ENCODE results near the gene WFDC6. TPM values are rescaled to one million over a fixed set of nuclear protein-coding genes. Genes with fewer than 3 reads are reported as not detected.

Gene WFDC6
- total RNA-seq, 1 donor from 2014 or later, result not detected

DNA sequence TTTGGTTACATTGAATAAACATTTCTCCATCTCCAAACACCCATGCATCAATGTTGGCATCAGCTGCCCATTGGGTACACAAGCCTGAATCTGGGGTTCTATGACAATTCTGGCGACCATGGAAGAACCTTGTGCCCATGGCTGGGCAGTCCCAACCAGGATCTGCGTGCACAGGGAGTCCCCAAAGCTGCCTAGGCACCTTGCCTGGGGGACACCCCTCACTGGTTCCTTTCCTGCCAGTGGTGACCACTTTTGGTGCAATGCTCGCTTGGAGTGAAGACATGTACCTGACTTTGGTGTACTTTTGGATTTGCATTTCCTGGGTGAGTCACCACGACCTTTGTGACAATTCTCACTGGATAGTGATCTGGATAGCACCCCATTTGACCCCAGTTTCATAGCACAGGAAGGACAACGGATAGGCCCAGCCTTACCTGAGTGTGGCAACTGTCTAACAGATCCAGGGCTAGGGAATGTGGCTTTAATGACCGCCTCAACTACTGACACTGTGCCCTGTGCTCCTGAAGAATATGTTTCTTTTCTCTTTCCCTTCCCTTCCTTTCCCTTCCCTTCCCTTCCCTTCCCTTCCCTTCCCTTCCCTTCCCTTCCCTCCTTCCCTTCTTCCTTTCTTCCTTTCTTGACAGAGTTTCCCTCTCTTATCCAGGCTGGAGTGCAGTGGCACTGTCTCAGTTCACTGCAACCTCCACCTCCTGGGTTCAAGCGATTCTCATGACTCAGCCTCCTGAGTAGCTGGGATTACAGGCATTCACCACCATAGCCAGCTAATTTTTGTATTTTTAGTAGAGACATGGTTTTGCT, 31.0 kb downstream of the WFDC6 start:
- Mint-ChIP-seq H3K27me3 (ENCODE audit: insufficient read depth) (peaks cover 7% of the 10 kb centered on the region), H3K36me3 (ENCODE audit: low read depth) (no peaks in the 10 kb centered on the region), H3K4me1 (ENCODE audit: low read depth) (peaks cover 14% of the 10 kb centered on the region), H3K27ac (no peak overlapping the region), H3K4me3 (no peak overlapping the region), H3K9me3 (no peaks in the 10 kb centered on the region)
- DNase-seq (ENCODE audit: low spot score), result no peak
- intact Hi-C loops (cut with micrococcal nuclease), result no loop called here

DNA sequence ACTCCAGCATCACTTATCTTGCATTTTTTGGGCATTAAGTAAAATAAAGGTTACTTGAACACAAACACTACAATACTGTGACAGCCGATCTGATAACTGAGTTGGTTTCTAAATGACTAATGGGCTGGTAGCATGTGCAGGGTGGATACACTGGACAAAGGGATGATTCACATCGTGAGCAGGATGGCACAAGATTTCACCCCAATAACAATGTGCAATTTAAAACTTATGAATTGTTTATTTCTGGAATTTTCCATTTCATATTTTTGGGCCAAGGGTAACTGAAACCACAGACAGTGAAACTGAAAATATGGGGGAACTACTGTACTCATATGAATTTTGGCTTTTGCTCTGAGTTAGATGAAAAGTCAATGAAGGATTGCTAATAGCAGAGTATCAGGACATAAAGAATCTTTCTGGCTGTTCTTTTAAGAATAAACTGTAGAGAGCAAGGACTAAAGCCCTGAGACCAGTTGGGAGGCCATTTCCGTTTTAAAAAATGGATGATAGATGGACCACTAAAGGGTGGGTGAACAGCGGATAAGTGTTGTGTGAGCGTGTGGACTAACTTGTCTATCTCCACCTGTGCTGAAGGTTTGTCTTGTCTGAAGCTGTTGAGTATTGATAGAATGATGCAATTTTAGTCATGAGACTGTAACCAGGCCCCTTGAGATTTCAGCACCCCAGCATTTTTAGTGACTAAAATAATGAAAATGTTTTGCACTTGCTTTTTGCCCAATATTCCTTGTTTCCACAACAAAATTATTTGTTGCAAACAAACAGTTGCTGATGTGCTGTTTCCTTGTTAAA, 32.1 kb downstream of the WFDC6 start:
- H3K9me3 Mint-ChIP-seq, result no peaks in the 10 kb centered on the region
- no peak for DNase-seq (ENCODE audit: low spot score)
- H3K4me1 Mint-ChIP-seq (ENCODE audit: low read depth), result peaks cover 14% of the 10 kb centered on the region
- intact Hi-C loops (cut with micrococcal nuclease), result no loop called here
- H3K4me3 Mint-ChIP-seq, result no peak overlapping the region
- H3K27me3 Mint-ChIP-seq (ENCODE audit: insufficient read depth), result peaks cover 4% of the 10 kb centered on the region
- H3K36me3 Mint-ChIP-seq (ENCODE audit: low read depth), result no peaks in the 10 kb centered on the region
- no peak overlapping the region for H3K27ac Mint-ChIP-seq

DNA sequence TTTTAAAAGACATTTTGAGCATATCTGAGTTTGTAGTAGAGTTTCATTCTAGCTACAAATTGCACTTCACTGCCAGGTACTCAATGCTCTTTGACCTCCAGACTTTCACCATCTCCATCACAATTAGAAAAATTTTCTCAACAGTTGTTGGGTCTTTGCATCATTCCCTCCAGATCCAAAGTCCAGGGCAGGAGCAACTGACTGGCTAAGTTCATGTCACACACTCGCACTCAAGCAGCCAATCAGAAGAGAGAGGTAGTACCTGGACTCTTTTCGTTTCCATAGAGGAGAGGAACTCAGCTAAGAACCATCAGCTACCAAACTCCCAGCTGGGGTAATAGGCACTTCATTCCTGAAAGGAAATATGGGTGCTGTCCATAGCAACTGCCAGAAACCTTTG, 32.9 kb downstream of the WFDC6 start:
- H3K36me3 Mint-ChIP-seq (ENCODE audit: low read depth), result no peaks in the 10 kb centered on the region
- H3K4me1 Mint-ChIP-seq (ENCODE audit: low read depth), result peaks cover 14% of the 10 kb centered on the region
- H3K27me3 Mint-ChIP-seq (ENCODE audit: insufficient read depth), result peaks cover 8% of the 10 kb centered on the region
- no peak for DNase-seq (ENCODE audit: low spot score)
- no peak overlapping the region for H3K4me3 Mint-ChIP-seq
- intact Hi-C loops (cut with micrococcal nuclease), result no loop called here
- H3K9me3 Mint-ChIP-seq, result no peaks in the 10 kb centered on the region
- no peak overlapping the region for H3K27ac Mint-ChIP-seq

DNA sequence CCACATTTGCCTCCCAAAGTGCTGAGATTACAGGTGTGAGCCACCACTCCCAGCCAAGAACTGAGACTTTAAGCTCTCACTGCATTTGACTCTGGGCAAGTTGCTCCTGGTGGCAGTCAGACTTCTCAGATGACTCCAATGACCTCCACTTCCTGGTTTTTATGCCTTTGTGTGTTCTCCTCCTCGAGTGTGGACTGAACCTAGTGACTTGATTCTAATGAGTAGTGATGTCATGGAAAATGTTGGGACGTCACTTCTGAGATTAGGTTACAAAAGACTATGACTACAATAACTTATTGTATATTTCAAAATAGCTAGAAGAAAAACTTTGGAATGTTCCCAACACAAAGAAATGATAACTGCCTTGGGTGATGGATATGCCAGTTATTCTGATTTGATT, 35.9 kb downstream of the WFDC6 start:
- no peaks in the 10 kb centered on the region for H3K9me3 Mint-ChIP-seq

DNA sequence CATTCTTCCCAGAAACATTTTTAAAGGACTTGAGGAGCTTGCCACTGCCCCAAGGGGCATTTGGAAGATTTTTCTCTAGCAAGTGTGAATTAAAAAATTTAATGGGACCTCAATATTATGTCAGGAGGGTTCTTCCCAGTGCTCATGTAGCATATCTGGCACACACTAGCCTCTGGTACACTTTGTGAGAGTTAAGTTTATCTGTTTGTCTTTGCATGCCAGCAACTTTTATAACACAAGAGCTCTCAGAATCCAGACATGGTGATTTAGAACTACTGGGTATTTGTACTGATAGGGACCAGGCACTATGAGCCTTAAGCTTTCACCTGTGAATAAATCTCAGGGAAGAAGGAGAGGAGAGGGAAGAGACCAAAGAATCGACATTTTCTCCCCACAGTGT, 36.7 kb downstream of the WFDC6 start:
- DNase-seq (ENCODE audit: low spot score), result no peak
- Mint-ChIP-seq H3K4me3 (no peak overlapping the region), H3K36me3 (ENCODE audit: low read depth) (no peaks in the 10 kb centered on the region), H3K27ac (no peak overlapping the region), H3K27me3 (ENCODE audit: insufficient read depth) (peaks cover 13% of the 10 kb centered on the region), H3K9me3 (no peaks in the 10 kb centered on the region), H3K4me1 (ENCODE audit: low read depth) (peaks cover 8% of the 10 kb centered on the region)
- intact Hi-C loops (cut with micrococcal nuclease), result no loop called here

More for the DNA sequence above, 35.9 kb downstream of the WFDC6 start:
- no peak for DNase-seq (ENCODE audit: low spot score)
- no peaks in the 10 kb centered on the region for H3K36me3 Mint-ChIP-seq (ENCODE audit: low read depth)
- intact Hi-C loops (cut with micrococcal nuclease), result no loop called here
- H3K27ac Mint-ChIP-seq, result no peak overlapping the region
- H3K27me3 Mint-ChIP-seq (ENCODE audit: insufficient read depth), result peaks cover 13% of the 10 kb centered on the region
- no peak overlapping the region for H3K4me3 Mint-ChIP-seq
- H3K4me1 Mint-ChIP-seq (ENCODE audit: low read depth), result peaks cover 14% of the 10 kb centered on the region

DNA sequence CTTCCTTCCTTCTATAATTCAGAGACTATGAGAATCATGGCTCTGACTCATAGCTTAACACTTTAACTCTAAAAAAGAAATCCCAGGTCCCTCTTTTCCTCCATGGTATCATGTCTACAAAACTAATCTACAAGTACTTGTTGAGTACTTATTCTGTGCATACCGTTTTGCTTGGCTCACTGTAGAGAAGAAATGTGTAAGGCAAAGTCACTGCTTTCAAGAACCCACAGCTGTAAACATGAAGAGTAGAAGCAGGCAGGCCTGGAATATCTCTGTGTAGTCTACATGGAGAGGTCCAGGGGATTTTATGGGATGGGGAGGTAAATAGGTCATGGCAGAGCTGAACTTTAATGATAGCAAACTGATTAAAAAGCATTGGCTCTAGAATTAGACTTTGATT, 37.7 kb downstream of the WFDC6 start:
- Mint-ChIP-seq H3K27me3 (ENCODE audit: insufficient read depth) (peaks cover 13% of the 10 kb centered on the region), H3K4me1 (ENCODE audit: low read depth) (no peaks in the 10 kb centered on the region), H3K27ac (no peak overlapping the region), H3K4me3 (no peak overlapping the region), H3K9me3 (no peaks in the 10 kb centered on the region), H3K36me3 (ENCODE audit: low read depth) (no peaks in the 10 kb centered on the region)
- intact Hi-C loops (cut with micrococcal nuclease), result no loop called here
- DNase-seq (ENCODE audit: low spot score), result no peak

DNA sequence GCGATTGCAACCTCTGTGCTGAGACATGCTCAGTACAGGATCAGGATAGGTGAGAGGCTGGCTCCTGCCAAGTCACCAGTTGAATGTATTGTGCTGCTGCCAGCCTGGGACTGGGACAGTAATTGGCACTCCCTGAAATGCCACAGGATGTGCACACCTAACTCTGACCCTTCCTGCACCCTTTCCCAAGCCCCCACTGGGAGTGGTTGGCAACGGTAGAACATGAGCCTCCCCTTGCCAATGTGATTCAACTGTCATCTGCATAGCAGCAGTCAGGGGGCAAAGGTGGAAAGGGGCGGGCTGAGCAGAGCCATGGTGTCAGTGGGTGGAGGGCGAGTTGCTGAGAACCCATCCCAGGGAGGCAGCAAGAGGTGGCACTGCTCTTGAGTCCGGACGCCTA, 39.3 kb downstream of the WFDC6 start:
- no peak for DNase-seq (ENCODE audit: low spot score)
- Mint-ChIP-seq H3K27ac (no peak overlapping the region), H3K27me3 (ENCODE audit: insufficient read depth) (peaks cover 16% of the 10 kb centered on the region), H3K4me3 (no peak overlapping the region), H3K9me3 (no peaks in the 10 kb centered on the region), H3K36me3 (ENCODE audit: low read depth) (no peaks in the 10 kb centered on the region), H3K4me1 (ENCODE audit: low read depth) (no peaks in the 10 kb centered on the region)
- intact Hi-C loops (cut with micrococcal nuclease), result no loop called here

DNA sequence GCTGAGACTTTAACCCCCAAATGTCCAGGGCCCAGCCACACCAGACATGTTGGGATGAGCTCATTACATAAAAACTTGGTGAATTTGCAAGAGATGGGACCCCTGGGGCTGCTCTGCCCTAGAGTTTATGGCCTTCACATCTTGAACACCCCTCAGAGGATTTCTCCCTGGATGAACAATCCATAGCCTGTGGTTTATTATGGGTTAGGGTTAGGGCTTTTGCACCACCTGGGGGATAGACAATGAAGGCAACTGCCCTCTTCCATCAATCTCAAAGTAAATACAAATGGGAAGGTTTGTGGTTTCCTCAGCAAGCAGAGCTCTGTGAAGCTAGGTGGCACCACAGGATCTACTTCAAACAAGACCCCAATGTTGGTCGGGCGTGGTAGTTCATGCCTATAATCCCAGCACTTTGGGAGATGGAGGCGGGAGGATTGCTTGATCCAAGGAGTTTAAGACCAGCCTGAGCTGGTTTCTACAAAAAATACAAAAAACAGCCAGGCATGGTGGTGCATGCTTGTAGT, 41.2 kb downstream of the WFDC6 start:
- Mint-ChIP-seq H3K4me3 (no peak overlapping the region), H3K36me3 (ENCODE audit: low read depth) (no peaks in the 10 kb centered on the region), H3K27me3 (ENCODE audit: insufficient read depth) (peaks cover 13% of the 10 kb centered on the region), H3K27ac (no peak overlapping the region), H3K4me1 (ENCODE audit: low read depth) (no peaks in the 10 kb centered on the region), H3K9me3 (no peaks in the 10 kb centered on the region)
- intact Hi-C loops (cut with micrococcal nuclease), result no loop called here
- DNase-seq (ENCODE audit: low spot score), result no peak

DNA sequence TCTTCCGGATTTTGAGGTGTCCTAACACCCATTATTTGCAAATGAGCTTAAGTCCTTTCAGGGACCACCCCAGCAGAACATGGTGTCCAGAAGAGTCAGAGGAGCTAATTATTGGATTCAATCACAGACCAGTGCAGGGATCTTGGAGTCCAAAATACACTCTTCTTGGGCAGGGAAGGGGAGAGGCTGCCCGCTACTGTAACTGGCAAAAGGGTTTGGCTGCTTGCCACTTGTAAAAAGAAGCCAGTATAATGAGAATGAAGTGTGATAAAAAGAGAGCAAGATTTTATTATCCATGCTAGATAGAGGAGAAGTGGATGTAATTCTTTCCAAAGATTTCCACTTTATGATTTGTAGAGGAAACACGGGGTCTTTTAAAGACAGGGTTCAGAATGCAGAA, 43.1 kb downstream of the WFDC6 start:
- no peaks in the 10 kb centered on the region for H3K9me3 Mint-ChIP-seq
- H3K27ac Mint-ChIP-seq, result no peak overlapping the region
- no peak for DNase-seq (ENCODE audit: low spot score)
- intact Hi-C loops (cut with micrococcal nuclease), result no loop called here
- peaks cover 7% of the 10 kb centered on the region for H3K27me3 Mint-ChIP-seq (ENCODE audit: insufficient read depth)
- no peaks in the 10 kb centered on the region for H3K4me1 Mint-ChIP-seq (ENCODE audit: low read depth)
- no peaks in the 10 kb centered on the region for H3K36me3 Mint-ChIP-seq (ENCODE audit: low read depth)
- no peak overlapping the region for H3K4me3 Mint-ChIP-seq

DNA sequence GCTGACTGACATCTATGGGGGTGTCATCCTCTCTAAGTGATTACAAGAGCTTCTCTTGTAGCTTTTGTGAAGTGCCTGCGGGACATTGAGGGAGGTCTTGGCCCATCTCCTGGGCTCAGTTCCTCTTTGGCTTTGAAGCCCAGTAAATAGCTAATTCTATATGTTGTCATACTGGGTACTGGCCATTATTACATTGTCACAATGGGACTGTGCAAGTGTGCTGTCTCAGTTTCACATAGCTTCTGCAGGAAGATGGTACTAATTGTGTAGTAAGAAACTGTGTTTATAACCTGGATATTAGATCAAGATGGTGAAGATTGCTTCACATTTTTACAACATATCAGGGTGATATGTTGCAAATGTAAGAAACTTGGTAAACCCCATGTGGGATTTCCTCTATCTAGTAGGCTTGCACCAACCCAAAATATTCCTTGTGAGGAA, 43.8 kb downstream of the WFDC6 start:
- Mint-ChIP-seq H3K27ac (no peak overlapping the region), H3K4me3 (no peak overlapping the region), H3K4me1 (ENCODE audit: low read depth) (no peaks in the 10 kb centered on the region), H3K9me3 (no peaks in the 10 kb centered on the region), H3K27me3 (ENCODE audit: insufficient read depth) (peaks cover 6% of the 10 kb centered on the region), H3K36me3 (ENCODE audit: low read depth) (no peaks in the 10 kb centered on the region)
- intact Hi-C loops (cut with micrococcal nuclease), result no loop called here
- DNase-seq (ENCODE audit: low spot score), result no peak

DNA sequence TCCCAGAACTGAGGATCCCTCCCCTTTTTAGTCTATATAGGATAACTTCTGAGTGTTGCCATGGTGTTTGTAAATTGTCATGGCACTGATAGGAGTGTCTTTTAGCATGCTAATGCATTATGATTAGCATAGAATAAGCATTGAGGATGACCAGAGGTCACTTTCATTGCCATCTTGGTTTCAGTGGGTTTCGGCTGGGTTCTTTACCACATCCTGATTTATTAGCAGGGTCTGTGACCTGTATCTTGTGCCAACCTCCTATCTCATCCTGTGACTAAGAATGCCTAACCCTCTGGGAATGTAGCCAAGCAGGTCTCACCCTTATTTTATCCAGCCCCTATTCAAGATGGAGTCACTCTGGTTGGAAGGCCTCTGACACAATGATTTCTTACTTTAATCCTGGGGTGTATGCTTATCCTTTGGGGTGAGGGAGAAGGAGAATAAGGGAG, 50.2 kb downstream of the WFDC6 start:
- Mint-ChIP-seq H3K27ac (no peak overlapping the region), H3K4me1 (ENCODE audit: low read depth) (no peaks in the 10 kb centered on the region), H3K27me3 (ENCODE audit: insufficient read depth) (peaks cover 18% of the 10 kb centered on the region), H3K4me3 (no peak overlapping the region), H3K36me3 (ENCODE audit: low read depth) (no peaks in the 10 kb centered on the region), H3K9me3 (no peaks in the 10 kb centered on the region)
- intact Hi-C loops (cut with micrococcal nuclease), result no loop called here
- DNase-seq (ENCODE audit: low spot score), result no peak

DNA sequence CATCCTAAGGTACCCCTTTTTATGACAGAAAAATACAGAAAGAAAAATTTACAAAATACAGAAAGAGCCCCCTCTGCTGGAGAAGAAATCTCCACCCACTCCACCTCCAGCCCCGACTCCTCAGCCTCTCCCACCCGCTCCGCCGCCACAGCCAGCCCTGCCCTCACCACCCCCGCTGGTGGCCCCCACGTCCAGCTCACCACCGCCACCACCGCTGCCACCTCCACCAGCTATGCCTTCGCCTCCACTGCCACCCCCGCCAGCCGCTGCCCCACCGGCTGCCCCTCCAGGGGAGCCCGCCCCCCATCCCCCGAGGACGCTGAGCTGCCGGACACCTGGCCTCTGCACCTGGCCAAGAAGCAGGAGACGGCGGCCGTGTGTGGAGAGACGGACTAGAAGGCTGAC, 52.0 kb downstream of the WFDC6 start:
- H3K27me3 Mint-ChIP-seq (ENCODE audit: insufficient read depth), result peaks cover 19% of the 10 kb centered on the region
- DNase-seq (ENCODE audit: low spot score), result no peak
- intact Hi-C loops (cut with micrococcal nuclease), result no loop called here
- H3K27ac Mint-ChIP-seq, result no peak overlapping the region
- no peak overlapping the region for H3K4me3 Mint-ChIP-seq
- H3K9me3 Mint-ChIP-seq, result no peaks in the 10 kb centered on the region
- H3K36me3 Mint-ChIP-seq (ENCODE audit: low read depth), result no peaks in the 10 kb centered on the region
- H3K4me1 Mint-ChIP-seq (ENCODE audit: low read depth), result no peaks in the 10 kb centered on the region

DNA sequence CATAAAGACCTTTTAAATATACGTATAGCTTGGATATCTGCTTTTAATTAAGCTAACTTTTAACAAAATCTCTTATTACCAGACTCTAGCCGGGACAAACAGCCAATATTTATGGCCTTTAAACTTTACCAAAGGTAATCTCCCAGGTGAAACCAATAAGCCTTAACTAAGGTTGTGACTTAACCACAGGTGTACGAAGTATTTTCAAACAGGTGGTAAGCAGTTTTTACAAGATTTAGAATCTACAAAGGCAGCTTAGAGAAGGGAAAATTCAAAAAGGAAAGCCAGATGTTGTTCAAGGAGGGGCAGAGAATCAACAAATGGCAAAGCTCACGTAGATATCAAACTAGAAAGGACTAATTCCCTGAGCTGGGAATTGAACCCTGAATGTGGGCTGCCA, 53.9 kb downstream of the WFDC6 start:
- H3K4me3 Mint-ChIP-seq, result no peak overlapping the region
- H3K27me3 Mint-ChIP-seq (ENCODE audit: insufficient read depth), result peaks cover 23% of the 10 kb centered on the region
- intact Hi-C loops (cut with micrococcal nuclease), result no loop called here
- no peaks in the 10 kb centered on the region for H3K36me3 Mint-ChIP-seq (ENCODE audit: low read depth)
- H3K27ac Mint-ChIP-seq, result no peak overlapping the region
- no peak for DNase-seq (ENCODE audit: low spot score)
- no peaks in the 10 kb centered on the region for H3K9me3 Mint-ChIP-seq
- no peaks in the 10 kb centered on the region for H3K4me1 Mint-ChIP-seq (ENCODE audit: low read depth)
